ENCODE results near the gene TMEM256. TPM values are rescaled to one million over a fixed set of nuclear protein-coding genes. Genes with fewer than 3 reads are reported as not detected.

The TMEM256 gene
- total RNA-seq, 2 experiments from 2014 or later = 47.5 to 56.1 TPM

GRCh38 chr17:7426203-7426863, 22.4 kb upstream of the TMEM256 start:
- DNase-seq (no peak), ATAC-seq (no peak)
- Mint-ChIP-seq H3K9me3 (ENCODE audit: low read depth) (no peaks in the 10 kb centered on the region), H3K27me3 (no peaks in the 10 kb centered on the region), H3K27ac (no peak overlapping the region), H3K4me1 (no peaks in the 10 kb centered on the region), H3K36me3 (no peaks in the 10 kb centered on the region), H3K4me3 (no peak overlapping the region)
- CTCF ChIA-PET = interaction anchor here (1.1 kb wide), 1 partner anchor 13 kb away, joined by 4 read pairs; no protein-coding TSS in a partner anchor

GRCh38 chr17:7425756-7426155, 21.9 kb upstream of the TMEM256 start:
- H3K4me1 Mint-ChIP-seq = no peaks in the 10 kb centered on the region
- no peak for DNase-seq
- no peaks in the 10 kb centered on the region for H3K9me3 Mint-ChIP-seq (ENCODE audit: low read depth)
- no peak overlapping the region for H3K4me3 Mint-ChIP-seq
- H3K27ac Mint-ChIP-seq = no peak overlapping the region
- no peak for ATAC-seq
- CTCF ChIA-PET = interaction anchor here (1.1 kb wide), 1 partner anchor 13 kb away, joined by 4 read pairs; no protein-coding TSS in a partner anchor
- no peaks in the 10 kb centered on the region for H3K36me3 Mint-ChIP-seq
- H3K27me3 Mint-ChIP-seq = no peaks in the 10 kb centered on the region

- Mint-ChIP-seq H3K4me1 (no peaks in the 10 kb centered on the region), H3K27me3 (no peaks in the 10 kb centered on the region), H3K27ac (no peak within 1 kb of the TSS), H3K36me3 (no peaks in the 10 kb centered on the region), H3K4me3 (no peak within 1 kb of the TSS), H3K9me3 (ENCODE audit: low read depth) (no peaks in the 10 kb centered on the region)
- ATAC-seq = no peak
- CTCF ChIA-PET = interaction anchor here (1.1 kb wide), 1 partner anchor 12 kb away, joined by 4 read pairs; no protein-coding TSS in a partner anchor
- DNase-seq = no peak
Measured at GRCh38 chr17:7425316-7425715, 21.4 kb upstream of the TMEM256 start, which contains the start of gene SPEM2. TSS of gene SPEM2 (plus strand) at chr17:7425616. CDS start at chr17:7425689, 73 bp downstream.

- no peak overlapping the region for H3K27ac Mint-ChIP-seq
- H3K4me3 Mint-ChIP-seq = no peak overlapping the region
- DNase-seq (no peak), ATAC-seq (no peak)
- no peaks in the 10 kb centered on the region for H3K36me3 Mint-ChIP-seq
- CTCF ChIA-PET = interaction anchor here (0.7 to 1.5 kb wide), 4 partner anchors 11 to 166 kb away, joined by 3 to 5 read pairs (median 3); no protein-coding TSS in a partner anchor
- no peaks in the 10 kb centered on the region for H3K4me1 Mint-ChIP-seq
- H3K9me3 Mint-ChIP-seq (ENCODE audit: low read depth) = no peaks in the 10 kb centered on the region
- no peaks in the 10 kb centered on the region for H3K27me3 Mint-ChIP-seq
Measured at GRCh38 chr17:7423679-7424078, 19.8 kb upstream of the TMEM256 start.

- Mint-ChIP-seq H3K36me3 (no peaks in the 10 kb centered on the region), H3K9me3 (ENCODE audit: low read depth) (no peaks in the 10 kb centered on the region), H3K27me3 (no peaks in the 10 kb centered on the region), H3K27ac (no peak overlapping the region), H3K4me1 (no peaks in the 10 kb centered on the region), H3K4me3 (no peak overlapping the region)
- CTCF ChIA-PET = interaction anchor here (1.1 to 3.6 kb wide), 4 partner anchors 16 to 124 kb away, joined by 3 to 13 read pairs (median 4); partner anchors contain the start of gene CHRNB1
- no peak for DNase-seq
- no peak for ATAC-seq
Measured at GRCh38 chr17:7421186-7421585, 17.3 kb upstream of the TMEM256 start.

GRCh38 chr17:7419819-7420610, 16.1 kb upstream of the TMEM256 start, which contains the start of gene SPEM1:
TSS of gene SPEM1 (plus strand) at chr17:7420324. CDS start at chr17:7420385, 61 bp downstream.
- no peak for ATAC-seq
- H3K4me1 Mint-ChIP-seq = no peaks in the 10 kb centered on the region
- CTCF ChIA-PET = interaction anchor here (1.1 to 3.6 kb wide), 3 partner anchors 17 to 64 kb away, joined by 3 to 13 read pairs (median 5); partner anchors contain the start of gene CHRNB1

GRCh38 chr17:7418472-7419152, 14.7 kb upstream of the TMEM256 start:
- no peak overlapping the region for H3K4me3 Mint-ChIP-seq
- no peaks in the 10 kb centered on the region for H3K36me3 Mint-ChIP-seq
- no peaks in the 10 kb centered on the region for H3K27me3 Mint-ChIP-seq
- CTCF ChIA-PET = interaction anchor here (3.6 kb wide), 1 partner anchor 62 kb away, joined by 13 read pairs; no protein-coding TSS in a partner anchor
- no peaks in the 10 kb centered on the region for H3K4me1 Mint-ChIP-seq
- no peaks in the 10 kb centered on the region for H3K9me3 Mint-ChIP-seq (ENCODE audit: low read depth)
- H3K27ac Mint-ChIP-seq = no peak overlapping the region
- DNase-seq (no peak), ATAC-seq (no peak)

More at GRCh38 chr17:7419819-7420610, 16.1 kb upstream of the TMEM256 start, which contains the start of gene SPEM1:
- H3K27me3 Mint-ChIP-seq = no peaks in the 10 kb centered on the region
- H3K36me3 Mint-ChIP-seq = no peaks in the 10 kb centered on the region
- DNase-seq = no peak
- H3K27ac Mint-ChIP-seq = no peak within 1 kb of the TSS
- no peak within 1 kb of the TSS for H3K4me3 Mint-ChIP-seq
- no peaks in the 10 kb centered on the region for H3K9me3 Mint-ChIP-seq (ENCODE audit: low read depth)

GRCh38 chr17:7417056-7417655, 13.3 kb upstream of the TMEM256 start:
- no peak for DNase-seq
- CTCF ChIA-PET = interaction anchor here (2.1 kb wide), 1 partner anchor 61 kb away, joined by 7 read pairs; no protein-coding TSS in a partner anchor
- no peak overlapping the region for H3K4me3 Mint-ChIP-seq
- no peaks in the 10 kb centered on the region for H3K4me1 Mint-ChIP-seq
- no peak overlapping the region for H3K27ac Mint-ChIP-seq
- no peaks in the 10 kb centered on the region for H3K36me3 Mint-ChIP-seq
- no peaks in the 10 kb centered on the region for H3K9me3 Mint-ChIP-seq (ENCODE audit: low read depth)
- no peaks in the 10 kb centered on the region for H3K27me3 Mint-ChIP-seq
- no peak for ATAC-seq

GRCh38 chr17:7416323-7416722, 12.4 kb upstream of the TMEM256 start:
- DNase-seq (no peak), ATAC-seq (no peak)
- no peaks in the 10 kb centered on the region for H3K27me3 Mint-ChIP-seq
- H3K36me3 Mint-ChIP-seq = no peaks in the 10 kb centered on the region
- no peak overlapping the region for H3K27ac Mint-ChIP-seq
- no peaks in the 10 kb centered on the region for H3K4me1 Mint-ChIP-seq
- H3K4me3 Mint-ChIP-seq = no peak overlapping the region
- CTCF ChIA-PET = interaction anchor here (2.1 kb wide), 1 partner anchor 60 kb away, joined by 7 read pairs; no protein-coding TSS in a partner anchor
- H3K9me3 Mint-ChIP-seq (ENCODE audit: low read depth) = no peaks in the 10 kb centered on the region

- no peak overlapping the region for H3K27ac Mint-ChIP-seq
- ATAC-seq = no peak
- H3K4me3 Mint-ChIP-seq = no peak overlapping the region
- no peak for DNase-seq
- no peaks in the 10 kb centered on the region for H3K27me3 Mint-ChIP-seq
- H3K36me3 Mint-ChIP-seq = no peaks in the 10 kb centered on the region
- no peaks in the 10 kb centered on the region for H3K4me1 Mint-ChIP-seq
- no peaks in the 10 kb centered on the region for H3K9me3 Mint-ChIP-seq (ENCODE audit: low read depth)
- CTCF ChIA-PET = interaction anchor here (2.1 kb wide), 1 partner anchor 60 kb away, joined by 7 read pairs; no protein-coding TSS in a partner anchor
Measured at GRCh38 chr17:7415784-7416183, 11.9 kb upstream of the TMEM256 start.

- no peak for ATAC-seq
Measured at GRCh38 chr17:7414837-7415236, 10.9 kb upstream of the TMEM256 start.

GRCh38 chr17:7413346-7413985, 9.6 kb upstream of the TMEM256 start:
- ATAC-seq (no peak), DNase-seq (no peak)
- no peak overlapping the region for H3K4me3 Mint-ChIP-seq
- H3K36me3 Mint-ChIP-seq = no peaks in the 10 kb centered on the region
- CTCF ChIA-PET = interaction anchor here (1.2 to 1.5 kb wide), 2 partner anchors 10 to 12 kb away, joined by 3 to 4 read pairs; partner anchors contain the start of gene SPEM2
- H3K27ac Mint-ChIP-seq = no peak overlapping the region
- no peaks in the 10 kb centered on the region for H3K4me1 Mint-ChIP-seq
- H3K27me3 Mint-ChIP-seq = no peaks in the 10 kb centered on the region
- H3K9me3 Mint-ChIP-seq (ENCODE audit: low read depth) = no peaks in the 10 kb centered on the region

More at GRCh38 chr17:7414837-7415236, 10.9 kb upstream of the TMEM256 start:
- Mint-ChIP-seq H3K36me3 (no peaks in the 10 kb centered on the region), H3K4me1 (no peaks in the 10 kb centered on the region), H3K27me3 (no peaks in the 10 kb centered on the region), H3K9me3 (ENCODE audit: low read depth) (no peaks in the 10 kb centered on the region), H3K27ac (no peak overlapping the region), H3K4me3 (no peak overlapping the region)
- CTCF ChIA-PET = interaction anchor here (2.1 kb wide), 1 partner anchor 59 kb away, joined by 7 read pairs; no protein-coding TSS in a partner anchor
- no peak for DNase-seq
